GM12892 (cell line): ENCODE results near the gene DPP6.

Experiments
- POLR2A ChIP-seq: IDR thresholded peaks from 2 replicates; pipeline ENCODE4 v1.6.1; 2011; ENCODE audit warnings: low read depth, low read length, control low read depth
- POLR2AphosphoS5 ChIP-seq: IDR thresholded peaks from 2 replicates; pipeline ENCODE4 v1.6.1; 2011; ENCODE audit warnings: low read depth, low read length, control low read depth
- TAF1 ChIP-seq: IDR thresholded peaks from 2 replicates; pipeline ENCODE4 v1.6.1; 2011; ENCODE audit warnings: low read depth, mild to moderate bottlenecking, control low read depth, low read length, borderline replicate concordance

DNA sequence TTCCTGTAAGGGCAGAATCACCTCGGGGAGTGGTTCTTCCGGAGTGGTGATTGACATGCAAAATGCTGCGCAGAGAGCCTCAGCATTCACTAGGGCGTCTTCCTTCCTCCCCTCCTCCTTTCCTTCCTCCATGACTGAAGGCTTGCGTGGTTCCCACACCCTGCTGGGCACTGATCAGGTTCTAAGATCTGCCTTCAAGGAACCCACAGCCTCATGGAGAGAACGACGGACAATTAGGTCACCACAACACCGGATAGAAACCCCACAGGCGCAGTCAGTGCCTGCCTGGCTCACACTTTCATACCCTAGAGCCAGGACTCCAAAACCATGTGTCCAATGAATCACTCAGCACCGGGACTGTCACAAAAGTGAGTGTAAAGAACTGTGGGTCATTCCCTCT lies 131.3 kb downstream of the DPP6 start:
- TF ChIP-seq POLR2A, result no peak
- TF ChIP-seq TAF1, result no peak
- no peak for TF ChIP-seq POLR2AphosphoS5
